GM19463 (cell line): ENCODE measurements around the gene ICE1.
"Not testable (repeated sequence)": the region's sequence is repeated elsewhere in the genome, so short reads cannot be mapped to it uniquely, and the experiment has no call there.

Source experiments
- ATAC-seq: cut with Tn5 transposase; IDR thresholded peaks from one replicate; pipeline ENCODE4 v1.9.1; 2021; ENCODE audit warnings: mild to moderate bottlenecking, moderate library complexity; ENCODE audit not compliant: unreplicated experiment

ICE1 gene

GRCh38 chr5:5483880-5484598 lies 61.6 kb downstream of the ICE1 start:
- no peak for ATAC-seq

- no peak for ATAC-seq
Measured at GRCh38 chr5:5486122-5486521, 63.6 kb downstream of the ICE1 start.

- no peak for ATAC-seq
Measured at GRCh38 chr5:5487585-5488360, 65.3 kb downstream of the ICE1 start.

GRCh38 chr5:5490774-5491347 lies 68.4 kb downstream of the ICE1 start:
- ATAC-seq, result no peak

GRCh38 chr5:5492087-5492933 lies 69.8 kb downstream of the ICE1 start:
- ATAC-seq, result peak; percentile 31

- ATAC-seq, result not testable (repeated sequence)
Measured at GRCh38 chr5:5492934-5493271, 70.4 kb downstream of the ICE1 start.

GRCh38 chr5:5494489-5495402 lies 72.3 kb downstream of the ICE1 start:
- ATAC-seq, result peak; percentile 90

- no peak for ATAC-seq
Measured at GRCh38 chr5:5497152-5497788, 74.8 kb downstream of the ICE1 start.

GRCh38 chr5:5499442-5499841 lies 77.0 kb downstream of the ICE1 start:
- ATAC-seq, result no peak

- ATAC-seq, result no peak
Measured at GRCh38 chr5:5504325-5504724, 81.8 kb downstream of the ICE1 start.

- no peak for ATAC-seq
Measured at GRCh38 chr5:5505815-5506214, 83.3 kb downstream of the ICE1 start.

GRCh38 chr5:5508391-5508790 lies 85.9 kb downstream of the ICE1 start:
- no peak for ATAC-seq

GRCh38 chr5:5511904-5512416 lies 89.5 kb downstream of the ICE1 start:
- no peak for ATAC-seq

GRCh38 chr5:5512543-5512942 lies 90.1 kb downstream of the ICE1 start:
- no peak for ATAC-seq

GRCh38 chr5:5520622-5521021 lies 98.1 kb downstream of the ICE1 start:
- ATAC-seq, result not testable (repeated sequence)

GRCh38 chr5:5521029-5521428 lies 98.6 kb downstream of the ICE1 start:
- no peak for ATAC-seq

- no peak for ATAC-seq
Measured at GRCh38 chr5:5521478-5521877, 99.0 kb downstream of the ICE1 start.

GRCh38 chr5:5522336-5522735 lies 99.9 kb downstream of the ICE1 start:
- no peak for ATAC-seq

- peak; percentile 85 for ATAC-seq
Measured at GRCh38 chr5:5523066-5523505, 100.6 kb downstream of the ICE1 start.
